Omental fat pad (tissue), 4 donors: ENCODE results near the gene NKAIN2. TPM values are rescaled to one million over a fixed set of nuclear protein-coding genes. Genes with fewer than 3 reads are reported as not detected.
"Not testable (repeated sequence)": the region's sequence is repeated elsewhere in the genome, so short reads cannot be mapped to it uniquely, and the experiment has no call there.

ENCODE experiments used
- ATAC-seq: fragments of 150-250 bp; one replicate; pipeline ENCODE4 v1.9.1; 2016; ENCODE audit warnings: mild to moderate bottlenecking, moderate library complexity; ENCODE audit not compliant: low FRiP score
- DNase-seq: peaks from one replicate; pipeline ENCODE4 v3.0.0-alpha.2; 2019; ENCODE audit warnings: low spot score
- total RNA-seq, 4 donors: library from RNA; depleted of rRNA; stranded (reverse); fragments of >200 nt; gene quantifications; one replicate each; pipeline ENCODE4 v1.1.0, GENCODE V29; 2016
- TF ChIP-seq, protein P1 (sequence below), 3 donors: fragments of 450-650 bp; IDR thresholded peaks; one replicate each; pipeline ENCODE4 v1.5.1; 2016 to 2017; ENCODE audit warnings: antibody characterized with exemption in 3 of 3, mild to moderate bottlenecking in 3 of 3, moderate library complexity in 2 of 3

NKAIN2 gene
- total RNA-seq, 4 donors from 2014 or later = not detected

GRCh38 chr6:124008988-124009765, 205.5 kb downstream of the NKAIN2 start:
- TF ChIP-seq, protein P1, sequence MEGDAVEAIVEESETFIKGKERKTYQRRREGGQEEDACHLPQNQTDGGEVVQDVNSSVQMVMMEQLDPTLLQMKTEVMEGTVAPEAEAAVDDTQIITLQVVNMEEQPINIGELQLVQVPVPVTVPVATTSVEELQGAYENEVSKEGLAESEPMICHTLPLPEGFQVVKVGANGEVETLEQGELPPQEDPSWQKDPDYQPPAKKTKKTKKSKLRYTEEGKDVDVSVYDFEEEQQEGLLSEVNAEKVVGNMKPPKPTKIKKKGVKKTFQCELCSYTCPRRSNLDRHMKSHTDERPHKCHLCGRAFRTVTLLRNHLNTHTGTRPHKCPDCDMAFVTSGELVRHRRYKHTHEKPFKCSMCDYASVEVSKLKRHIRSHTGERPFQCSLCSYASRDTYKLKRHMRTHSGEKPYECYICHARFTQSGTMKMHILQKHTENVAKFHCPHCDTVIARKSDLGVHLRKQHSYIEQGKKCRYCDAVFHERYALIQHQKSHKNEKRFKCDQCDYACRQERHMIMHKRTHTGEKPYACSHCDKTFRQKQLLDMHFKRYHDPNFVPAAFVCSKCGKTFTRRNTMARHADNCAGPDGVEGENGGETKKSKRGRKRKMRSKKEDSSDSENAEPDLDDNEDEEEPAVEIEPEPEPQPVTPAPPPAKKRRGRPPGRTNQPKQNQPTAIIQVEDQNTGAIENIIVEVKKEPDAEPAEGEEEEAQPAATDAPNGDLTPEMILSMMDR (IDR thresholded peaks at IDR 0.05) = no peak
- DNase-seq = no peak
- ATAC-seq = no peak

DNA sequence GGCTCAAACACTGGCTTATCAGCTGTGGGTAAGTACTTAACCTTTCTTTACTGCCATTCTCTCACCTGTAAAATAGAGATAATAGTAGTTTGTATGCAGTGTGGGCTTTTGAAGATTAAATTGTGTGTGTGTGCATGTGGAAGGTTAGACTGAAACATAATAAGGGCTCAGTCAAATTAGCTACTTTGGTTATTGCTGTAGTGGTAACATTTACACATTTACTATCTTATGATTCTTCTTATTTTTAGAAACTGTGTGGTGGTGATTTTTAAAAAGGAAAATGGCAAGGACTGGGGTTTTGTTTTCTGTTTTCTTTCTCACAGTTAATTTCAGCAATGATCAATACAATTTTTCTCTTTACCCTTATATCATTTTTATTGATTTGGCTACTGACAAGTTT, 206.9 kb downstream of the NKAIN2 start:
- ATAC-seq (no peak), DNase-seq (no peak)
- TF ChIP-seq, protein P1 (IDR thresholded peaks at IDR 0.05) = no peak

DNA sequence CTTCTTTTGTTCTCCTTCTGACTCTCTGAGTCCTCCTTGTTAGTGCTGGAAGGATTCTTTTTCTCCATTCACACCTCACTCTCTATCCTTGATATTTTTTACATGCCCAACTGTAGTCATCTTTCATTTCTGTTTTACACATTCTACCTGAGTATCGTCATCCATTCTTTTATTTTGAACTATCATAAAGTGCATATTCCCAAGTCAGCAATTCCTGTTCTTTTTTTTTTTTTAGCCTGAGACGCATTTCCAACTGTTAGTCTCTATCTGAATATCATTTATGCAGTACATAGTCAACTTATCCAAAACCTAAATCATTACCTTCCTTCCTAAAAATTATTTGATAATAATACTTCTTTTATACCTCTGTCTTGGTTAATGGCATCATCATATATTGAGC, 207.5 kb downstream of the NKAIN2 start:
- ATAC-seq = no peak
- DNase-seq = no peak
- TF ChIP-seq, protein P1 (IDR thresholded peaks at IDR 0.05) = no peak

DNA sequence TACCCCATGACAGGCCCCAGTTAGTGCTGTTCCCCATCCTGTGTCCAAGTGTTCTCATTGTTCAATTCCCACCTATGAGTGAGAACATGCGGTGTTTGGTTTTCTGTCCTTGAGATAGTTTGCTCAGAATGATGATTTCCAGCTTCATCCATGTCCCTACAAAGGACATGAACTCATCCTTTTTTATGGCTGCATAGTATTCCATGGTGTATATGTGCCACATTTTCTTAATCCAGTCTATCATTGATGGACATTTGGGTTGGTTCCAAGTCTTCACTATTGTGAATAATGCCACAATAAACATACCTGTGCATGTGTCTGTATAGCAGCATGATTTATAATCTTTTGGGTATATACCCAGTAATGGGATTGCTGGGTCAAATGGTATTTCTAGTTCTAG, 218.4 kb downstream of the NKAIN2 start:
- not testable (repeated sequence) for ATAC-seq

GRCh38 chr6:124022641-124023040, 219.0 kb downstream of the NKAIN2 start:
- TF ChIP-seq, protein P1 (IDR thresholded peaks at IDR 0.05) = no peak
- DNase-seq (no peak), ATAC-seq (no peak)

More for the DNA sequence above, 218.4 kb downstream of the NKAIN2 start:
- not testable (repeated sequence) for DNase-seq

DNA sequence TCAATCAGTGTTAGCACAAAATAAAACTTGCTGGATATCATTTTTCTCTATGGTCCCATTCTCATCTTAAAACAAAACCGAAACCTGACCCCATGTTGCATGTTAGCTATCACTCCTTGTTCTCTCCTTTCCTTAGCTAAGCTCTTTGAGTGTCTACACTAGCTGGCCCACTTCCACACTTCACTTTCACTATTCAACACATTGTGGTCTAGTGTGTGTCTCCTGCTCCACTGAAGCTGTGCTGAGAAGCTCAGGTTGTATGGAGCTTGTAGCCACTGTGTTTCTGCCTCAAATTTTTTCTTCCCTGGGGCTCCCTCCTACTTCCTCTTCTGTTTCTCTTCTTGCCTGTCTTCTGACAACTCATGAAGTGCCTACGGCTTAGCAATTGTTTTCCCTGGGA, 223.0 kb downstream of the NKAIN2 start:
- TF ChIP-seq, protein P1 (IDR thresholded peaks at IDR 0.05) = no peak
- DNase-seq (no peak), ATAC-seq (no peak)

DNA sequence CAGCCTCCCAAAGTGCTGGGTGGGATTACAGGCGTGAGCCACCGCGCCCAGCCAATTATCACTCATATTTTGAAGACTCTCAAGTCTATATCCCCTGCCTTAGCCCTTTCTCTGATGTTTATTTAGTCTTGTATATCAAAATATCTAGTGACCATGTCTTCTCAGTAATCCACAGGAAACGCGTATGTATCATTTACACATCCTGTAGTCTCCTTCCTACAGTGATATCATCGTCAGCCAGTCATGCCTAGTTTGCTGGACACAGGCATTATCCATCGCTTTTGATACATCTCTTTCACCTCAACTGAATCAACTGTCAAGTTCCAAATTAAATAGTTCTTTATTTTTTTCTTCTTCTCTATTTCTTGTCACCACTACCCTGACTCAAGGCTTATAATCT, 223.7 kb downstream of the NKAIN2 start:
- DNase-seq = no peak

More for the DNA sequence above, 223.7 kb downstream of the NKAIN2 start:
- TF ChIP-seq, protein P1 (IDR thresholded peaks at IDR 0.05) = no peak
- no peak for ATAC-seq
